SK-N-SH (cell line): ENCODE data around the gene SSC4D. TPM values are rescaled to one million over a fixed set of nuclear protein-coding genes. Genes with fewer than 3 reads are reported as not detected.
"Not testable (repeated sequence)": the region's sequence is repeated elsewhere in the genome, so short reads cannot be mapped to it uniquely, and the experiment has no call there.

Experiments
- CTCF ChIA-PET: fragments of 300-600, 350-600 bp; formaldehyde crosslinking; extraction: SDS; loops from one replicate; lab custom pipeline; 2021; lab: Yijun Ruan, JAX
- POLR2A ChIA-PET: fragments of 350-600 bp; sonication (Branson Sonifier 250); formaldehyde crosslinking; extraction: SDS; loops from one replicate; lab custom pipeline; 2020; ENCODE audit warnings: antibody characterized with exemption, inconsistent platforms; lab: Yijun Ruan, JAX
- DNase-seq: peaks from one replicate; pipeline ENCODE4 v3.0.0; 2012
- H2AFZ ChIP-seq: fragments of 200-600 bp; sonication (generic); 2 replicates; pipeline ENCODE4 v1.8.1; 2016; ENCODE audit warnings: antibody characterized with exemption, mild to moderate bottlenecking, low read depth
- H3F3A ChIP-seq: fragments of 200-600 bp; sonication (generic); replicated peaks from 2 replicates; pipeline ENCODE3; 2016; ENCODE audit warnings: antibody characterized with exemption, mild to moderate bottlenecking; ENCODE audit not compliant: insufficient read depth
- H3K27ac ChIP-seq, 2 experiments: fragments of 200-500 bp in 1 of 2; fragments of 200-600 bp in 1 of 2; sonication (Bioruptor generic) in 1 of 2; sonication (generic), shearing (Covaris generic) in 1 of 2; 2 replicates each; pipeline versions ENCODE4 v1.5.1 to v1.6.1; 2014 to 2016; ENCODE audit warnings: low read depth in 2 of 2, inconsistent platforms in 1 of 2, low read length in 1 of 2, mild to moderate bottlenecking in 1 of 2, mixed read lengths in 1 of 2
- H3K27me3 ChIP-seq: fragments of 200-600 bp; sonication (generic), shearing (Covaris generic); 2 replicates; pipeline ENCODE4 v1.6.1; 2016; ENCODE audit warnings: mixed run types; ENCODE audit not compliant: insufficient read depth
- H3K36me3 ChIP-seq, 2 experiments: fragments of 200-500 bp in 1 of 2; fragments of 200-600 bp in 1 of 2; sonication (Bioruptor generic) in 1 of 2; sonication (generic) in 1 of 2; replicated peaks in 1 of 2; 2 replicates each; pipeline versions ENCODE3 to v1.5.1; 2014 to 2016; ENCODE audit warnings: low read length in 1 of 2, mild to moderate bottlenecking in 1 of 2; ENCODE audit not compliant: insufficient read depth in 2 of 2, control insufficient read depth in 1 of 2
- H3K4me1 ChIP-seq, 2 experiments: fragments of 200-500 bp in 1 of 2; fragments of 200-600 bp in 1 of 2; sonication (Bioruptor generic) in 1 of 2; sonication (generic), shearing (Covaris generic) in 1 of 2; 2 replicates each; pipeline versions ENCODE4 v1.5.1 to v1.6.1; 2014 to 2016; ENCODE audit warnings: low read depth in 1 of 2, low read length in 1 of 2, mixed run types in 1 of 2; ENCODE audit not compliant: insufficient read depth in 2 of 2, control insufficient read depth in 1 of 2
- H3K4me2 ChIP-seq: fragments of 200-600 bp; sonication (generic), shearing (Covaris generic); 2 replicates; pipeline ENCODE4 v1.6.1; 2017; ENCODE audit warnings: mixed run types
- H3K4me3 ChIP-seq, 2 experiments: fragments of 200-500 bp in 1 of 2; fragments of 200-600 bp in 1 of 2; sonication (Bioruptor generic) in 1 of 2; sonication (generic), shearing (Covaris generic) in 1 of 2; 2 replicates each; pipeline versions ENCODE4 v1.5.1 to v1.8.1; 2014 to 2016; ENCODE audit warnings: low read depth in 2 of 2, inconsistent platforms in 1 of 2, low read length in 1 of 2, mild to moderate bottlenecking in 1 of 2, mixed read lengths in 1 of 2, moderate library complexity in 1 of 2
- H3K79me2 ChIP-seq: fragments of 200-600 bp; sonication (generic); 2 replicates; pipeline ENCODE4 v1.8.1; 2017; ENCODE audit warnings: mild to moderate bottlenecking; ENCODE audit not compliant: insufficient read depth
- H3K9ac ChIP-seq: fragments of 200-600 bp; sonication (generic); 2 replicates; pipeline ENCODE4 v1.6.1; 2017; ENCODE audit warnings: mixed run types
- H3K9me2 ChIP-seq: fragments of 200-600 bp; sonication (generic); 2 replicates; pipeline ENCODE4 v1.6.1; 2017; ENCODE audit warnings: mixed run types
- H3K9me3 ChIP-seq: fragments of 200-600 bp; sonication (generic); 2 replicates; pipeline ENCODE4 v1.6.1; 2017; ENCODE audit warnings: mixed run types, mild to moderate bottlenecking, moderate library complexity
- H4K20me1 ChIP-seq: fragments of 200-600 bp; sonication (generic); 2 replicates; pipeline ENCODE4 v1.6.1; 2017; ENCODE audit warnings: mild to moderate bottlenecking, mixed run types; ENCODE audit not compliant: insufficient read depth
- FOXM1 ChIP-seq: IDR thresholded peaks from 2 replicates; pipeline ENCODE4 v1.4.0; 2012; ENCODE audit warnings: low read depth, mild to moderate bottlenecking
- GATA2 ChIP-seq: sonication (generic); formaldehyde crosslinking; IDR thresholded peaks from 2 replicates; pipeline ENCODE4 v1.5.0; 2020; ENCODE audit warnings: mild to moderate bottlenecking, missing genetic modification reagents
- JUND ChIP-seq: IDR thresholded peaks from 2 replicates; pipeline ENCODE4 v1.4.0; 2012
- MEF2A ChIP-seq: IDR thresholded peaks from 2 replicates; pipeline ENCODE4 v1.4.0; 2012; ENCODE audit warnings: low read depth, borderline replicate concordance
- MXI1 ChIP-seq: IDR thresholded peaks from 2 replicates; pipeline ENCODE4 v1.6.1; 2012; ENCODE audit warnings: mild to moderate bottlenecking, low read depth, low read length, improper control_type of control experiment
- NFIC ChIP-seq: IDR thresholded peaks from 2 replicates; pipeline ENCODE4 v1.4.0; 2012; ENCODE audit warnings: borderline replicate concordance
- NRF1 ChIP-seq: IDR thresholded peaks from 2 replicates; pipeline ENCODE4 v1.6.1; 2012; ENCODE audit warnings: low read depth, mild to moderate bottlenecking, low read length
- POLR2AphosphoS5 ChIP-seq: IDR thresholded peaks from 2 replicates; pipeline ENCODE4 v1.6.1; 2012; ENCODE audit warnings: low read depth, low read length
- RFX5 ChIP-seq: IDR thresholded peaks from 2 replicates; pipeline ENCODE4 v1.6.1; 2012; ENCODE audit warnings: mild to moderate bottlenecking, improper control_type of control experiment, low read length
- TAF1 ChIP-seq: IDR thresholded peaks from 2 replicates; pipeline ENCODE4 v1.6.1; 2012; ENCODE audit warnings: low read depth, mild to moderate bottlenecking, low read length, moderate library complexity, borderline replicate concordance
- WGBS: methylation state at CpG from one replicate; pipeline ENCODE4 v1.1.6; 2017; ENCODE audit warnings: low lambda C conversion rate; 5-methylcytosine and 5-hydroxymethylcytosine counted together
- polyA plus RNA-seq, 3 experiments: library from polyadenylated mRNA; depleted of rRNA; stranded (reverse); fragments of >200 nt; gene quantifications; 2 replicates each; pipeline ENCODE4 v1.2.3, GENCODE V29; 2012
- TF ChIP-seq, protein P1 (sequence below): IDR thresholded peaks from 2 replicates; pipeline ENCODE4 v1.4.0; 2012; ENCODE audit warnings: low read depth, borderline replicate concordance
- TF ChIP-seq, protein P2 (sequence below): IDR thresholded peaks from 2 replicates; pipeline ENCODE4 v1.4.0; 2012; ENCODE audit warnings: low read depth, borderline replicate concordance

Gene SSC4D
- polyA plus RNA-seq, 1 of the 3 experiments (the other 2 are of a cell fraction) = 2.0 TPM

DNA sequence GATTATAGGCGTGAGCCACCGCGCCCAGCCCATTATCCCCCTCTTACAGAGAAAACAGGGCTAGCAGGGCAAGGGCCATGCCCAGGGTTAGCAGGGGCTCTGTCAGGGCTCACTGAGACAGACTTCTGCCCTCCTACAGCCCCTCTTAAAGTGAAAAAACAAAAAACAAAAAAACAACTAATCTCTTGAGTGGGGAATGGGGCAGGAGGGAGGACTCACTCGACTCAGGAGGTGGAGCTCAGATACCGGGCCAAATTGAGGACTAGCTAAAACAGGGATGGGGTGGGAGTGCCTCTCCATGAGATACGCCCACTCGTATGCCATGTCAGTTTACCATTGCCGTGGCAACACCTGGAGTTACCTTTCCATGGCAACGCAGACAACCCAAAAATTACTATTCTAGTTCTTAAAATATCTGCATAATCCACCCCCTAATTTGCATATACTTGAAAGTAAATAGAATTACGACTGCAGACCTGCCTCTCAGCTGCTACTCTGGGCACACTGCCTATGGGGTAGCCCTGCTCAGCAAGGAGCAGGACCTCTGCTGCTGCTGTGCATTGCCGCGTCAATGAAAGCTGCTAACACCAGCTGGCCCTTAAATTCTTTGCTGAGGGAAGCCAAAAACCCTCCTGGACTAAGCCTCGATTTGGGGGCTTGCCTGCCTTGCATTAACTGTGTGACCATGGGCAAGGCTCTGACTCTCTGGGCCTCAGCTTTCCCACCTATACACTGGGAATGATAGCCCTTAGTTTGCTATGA lies 13.4 kb downstream of the SSC4D start:
- TF ChIP-seq TAF1 (no peak), POLR2AphosphoS5 (no peak), MXI1 (no peak), RFX5 (no peak), FOXM1 (no peak), JUND (no peak)
- TF ChIP-seq, protein P1, sequence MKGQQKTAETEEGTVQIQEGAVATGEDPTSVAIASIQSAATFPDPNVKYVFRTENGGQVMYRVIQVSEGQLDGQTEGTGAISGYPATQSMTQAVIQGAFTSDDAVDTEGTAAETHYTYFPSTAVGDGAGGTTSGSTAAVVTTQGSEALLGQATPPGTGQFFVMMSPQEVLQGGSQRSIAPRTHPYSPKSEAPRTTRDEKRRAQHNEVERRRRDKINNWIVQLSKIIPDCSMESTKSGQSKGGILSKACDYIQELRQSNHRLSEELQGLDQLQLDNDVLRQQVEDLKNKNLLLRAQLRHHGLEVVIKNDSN = no peak
- no peaks in the 10 kb centered on the region for H3K27me3 ChIP-seq
- H2AFZ ChIP-seq = no peak overlapping the region
- H3K9me3 ChIP-seq = no peaks in the 10 kb centered on the region
- 90% methylated on average over 13 of the region's 13 CpGs for WGBS
- H3K9ac ChIP-seq = no peak overlapping the region
- peaks cover 5% of the 10 kb centered on the region for H3F3A ChIP-seq
- H4K20me1 ChIP-seq = no peaks in the 10 kb centered on the region
- CTCF ChIA-PET = interaction anchor here (1.5 to 1.6 kb wide), 2 partner anchors 105 to 218 kb away, joined by 3 to 5 read pairs; no protein-coding TSS in a partner anchor
- POLR2A ChIA-PET = no interaction called here
- peaks cover 3 to 19% of the 10 kb centered on the region in 2 experiments; a peak in 3 of 4 replicates for H3K4me1 ChIP-seq
- H3K9me2 ChIP-seq = no peaks in the 10 kb centered on the region
- H3K4me3 ChIP-seq = no peak overlapping the region
- no peak overlapping the region for H3K27ac ChIP-seq
- H3K79me2 ChIP-seq = no peaks in the 10 kb centered on the region
- H3K4me2 ChIP-seq = no peak overlapping the region
- H3K36me3 ChIP-seq = no peaks in the 10 kb centered on the region
- DNase-seq = no peak

DNA sequence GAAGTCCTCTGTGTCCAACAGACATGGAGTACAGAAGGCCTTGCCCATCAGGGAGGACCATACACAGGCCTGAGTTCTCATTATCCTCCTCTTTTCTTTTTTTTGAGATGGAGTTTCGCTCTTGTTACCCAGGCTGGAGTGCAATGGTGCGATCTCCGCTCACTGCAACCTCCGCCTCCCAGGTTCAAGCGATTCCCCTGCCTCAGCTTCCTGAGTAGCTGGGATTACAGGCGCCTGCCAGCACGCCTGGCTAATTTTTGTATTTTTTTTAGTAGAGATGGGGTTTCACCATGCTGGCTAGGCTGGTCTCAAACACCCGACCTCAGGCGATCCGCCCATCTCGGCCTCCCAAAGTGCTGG lies 13.9 kb downstream of the SSC4D start:
- CTCF ChIA-PET = not testable (repeated sequence)

DNA sequence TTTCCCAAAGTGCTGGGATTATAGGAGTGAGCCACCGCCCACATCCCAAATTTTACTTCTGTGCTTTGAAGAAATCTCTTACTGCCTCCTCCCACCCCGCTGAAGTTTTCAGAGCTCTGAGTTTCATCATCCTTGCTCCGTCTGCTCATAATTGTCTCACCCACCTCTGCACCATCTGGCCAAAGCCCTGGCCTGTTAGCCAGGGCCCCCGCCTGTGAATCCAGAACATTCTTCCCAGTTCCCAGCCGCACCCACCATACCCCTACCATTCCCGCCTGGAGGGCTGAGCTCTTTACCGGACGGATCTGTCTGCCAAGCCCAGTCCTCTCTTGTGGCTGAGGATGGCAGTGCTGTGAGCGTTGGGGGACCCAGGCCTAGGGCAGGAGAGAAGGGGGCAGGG lies 14.5 kb downstream of the SSC4D start:
- Histone ChIP-seq H3F3A (peaks cover 5% of the 10 kb centered on the region), H3K4me1 (peaks cover 3 to 19% of the 10 kb centered on the region in 2 experiments; a peak in 3 of 4 replicates), H2AFZ (no peak overlapping the region), H3K9me2 (no peaks in the 10 kb centered on the region), H4K20me1 (no peaks in the 10 kb centered on the region), H3K79me2 (no peaks in the 10 kb centered on the region), H3K9ac (no peak overlapping the region), H3K27ac (no peak overlapping the region), H3K9me3 (no peaks in the 10 kb centered on the region), H3K27me3 (no peaks in the 10 kb centered on the region), H3K4me3 (no peak overlapping the region), H3K36me3 (no peaks in the 10 kb centered on the region), H3K4me2 (no peak overlapping the region)
- no peak for TF ChIP-seq NRF1
- no peak for TF ChIP-seq GATA2
- TF ChIP-seq JUND = no peak
- no peak for TF ChIP-seq NFIC
- TF ChIP-seq MEF2A = no peak
- TF ChIP-seq, protein P2, sequence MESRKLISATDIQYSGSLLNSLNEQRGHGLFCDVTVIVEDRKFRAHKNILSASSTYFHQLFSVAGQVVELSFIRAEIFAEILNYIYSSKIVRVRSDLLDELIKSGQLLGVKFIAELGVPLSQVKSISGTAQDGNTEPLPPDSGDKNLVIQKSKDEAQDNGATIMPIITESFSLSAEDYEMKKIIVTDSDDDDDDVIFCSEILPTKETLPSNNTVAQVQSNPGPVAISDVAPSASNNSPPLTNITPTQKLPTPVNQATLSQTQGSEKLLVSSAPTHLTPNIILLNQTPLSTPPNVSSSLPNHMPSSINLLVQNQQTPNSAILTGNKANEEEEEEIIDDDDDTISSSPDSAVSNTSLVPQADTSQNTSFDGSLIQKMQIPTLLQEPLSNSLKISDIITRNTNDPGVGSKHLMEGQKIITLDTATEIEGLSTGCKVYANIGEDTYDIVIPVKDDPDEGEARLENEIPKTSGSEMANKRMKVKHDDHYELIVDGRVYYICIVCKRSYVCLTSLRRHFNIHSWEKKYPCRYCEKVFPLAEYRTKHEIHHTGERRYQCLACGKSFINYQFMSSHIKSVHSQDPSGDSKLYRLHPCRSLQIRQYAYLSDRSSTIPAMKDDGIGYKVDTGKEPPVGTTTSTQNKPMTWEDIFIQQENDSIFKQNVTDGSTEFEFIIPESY = no peak
- ChIA-PET CTCF (no interaction called here), POLR2A (no interaction called here)
- no peak for DNase-seq
- WGBS = 84% methylated on average over 9 of the region's 9 CpGs

More for the DNA sequence above, 13.9 kb downstream of the SSC4D start:
- H3K27me3 ChIP-seq, H3F3A ChIP-seq, H3K9me2 ChIP-seq, H3K36me3 ChIP-seq, POLR2A ChIA-PET, H4K20me1 ChIP-seq, H3K4me3 ChIP-seq, H3K27ac ChIP-seq, DNase-seq, H3K79me2 ChIP-seq, H3K9me3 ChIP-seq, H3K4me2 ChIP-seq, H2AFZ ChIP-seq, H3K9ac ChIP-seq: not testable (repeated sequence)
- WGBS = 95% methylated on average over 11 of the region's 11 CpGs
- H3K4me1 ChIP-seq = peaks cover 3 to 19% of the 10 kb centered on the region in 2 experiments; a peak in 3 of 4 replicates
